ENCODE data around the gene CCDC9. TPM values are rescaled to one million over a fixed set of nuclear protein-coding genes. Genes with fewer than 3 reads are reported as not detected.

The CCDC9 gene
- total and polyA plus RNA-seq, 7 donors = 13.2 to 42.8 (median 18.7) TPM

GRCh38 chr19:47309608-47310007 lies 53.3 kb downstream of the CCDC9 start, which contains the start of gene C5AR1:
Gene C5AR1, plus strand, starts transcription at chr19:47309861. Its CDS starts 35 bp downstream, at chr19:47309896.
- no peaks in the 10 kb centered on the region for H3K36me3 ChIP-seq
- intact Hi-C loops (cut with DNase I) = no loop called here
- 42 to 44% methylated on average over 12 of the region's 12 CpGs for WGBS, 2 donors
- H3K27ac ChIP-seq = peak within 1 kb of the TSS in 2 of 4 donors; percentile 39 to 43
- H3K4me3 ChIP-seq = peak within 1 kb of the TSS in 2 of 4 donors; percentile 26 to 32
- peaks cover 0 to 6% (median 0%) of the 10 kb centered on the region in 4 donors for H3K4me1 ChIP-seq
- peaks cover 0 to 14% (median 7%) of the 10 kb centered on the region in 3 donors for H3K27me3 ChIP-seq
- peak; percentile 77 for DNase-seq
- no peaks in the 10 kb centered on the region for H3K9me3 ChIP-seq
- no peak for TF ChIP-seq EP300 (IDR thresholded peaks at IDR 0.05)
- peak in 3 of 4 donors; percentile 55 to 59 (median 57) for TF ChIP-seq POLR2AphosphoS5 (IDR thresholded peaks at IDR 0.05)

- intact Hi-C loops (cut with DNase I) = no loop called here
- peak overlapping the region in 2 of 4 donors; percentile 26 to 32 for H3K4me3 ChIP-seq
- H3K9me3 ChIP-seq = no peaks in the 10 kb centered on the region
Measured at GRCh38 chr19:47310323-47310722, 54.0 kb downstream of the CCDC9 start.

GRCh38 chr19:47310819-47311218 lies 54.5 kb downstream of the CCDC9 start:
- Histone ChIP-seq H3K27ac (peak overlapping the region in 2 of 4 donors; percentile 43 to 45), H3K27me3 (peaks cover 0 to 14% (median 7%) of the 10 kb centered on the region in 3 donors), H3K36me3 (no peaks in the 10 kb centered on the region), H3K4me1 (no peaks in the 10 kb centered on the region), H3K9me3 (no peaks in the 10 kb centered on the region), H3K4me3 (peak overlapping the region in 2 of 4 donors; percentile 26 to 32)
- intact Hi-C loops (cut with DNase I) = no loop called here
- TF ChIP-seq POLR2A (IDR thresholded peaks at IDR 0.05) = no peak
- TF ChIP-seq CTCF (IDR thresholded peaks at IDR 0.05) = no peak
- peak in 3 of 4 donors; percentile 23 to 66 (median 37) for TF ChIP-seq POLR2AphosphoS5 (IDR thresholded peaks at IDR 0.05)
- no peak for DNase-seq
- 11 to 33% methylated on average over 5 of the region's 5 CpGs for WGBS, 2 donors

More at GRCh38 chr19:47310323-47310722, 54.0 kb downstream of the CCDC9 start:
- no peak for DNase-seq
- no peaks in the 10 kb centered on the region for H3K36me3 ChIP-seq
- peaks cover 0 to 3% (median 0%) of the 10 kb centered on the region in 4 donors for H3K4me1 ChIP-seq
- peak overlapping the region in 2 of 4 donors; percentile 39 to 43 for H3K27ac ChIP-seq
- peaks cover 0 to 14% (median 7%) of the 10 kb centered on the region in 3 donors for H3K27me3 ChIP-seq
- 94 to 96% methylated on average over 2 of the region's 2 CpGs for WGBS, 2 donors
- TF ChIP-seq CTCF (IDR thresholded peaks at IDR 0.05) (no peak), EP300 (IDR thresholded peaks at IDR 0.05) (no peak), POLR2AphosphoS5 (IDR thresholded peaks at IDR 0.05) (no peak), POLR2A (IDR thresholded peaks at IDR 0.05) (no peak)

GRCh38 chr19:47312366-47313006 lies 56.2 kb downstream of the CCDC9 start:
- Histone ChIP-seq H3K9me3 (no peaks in the 10 kb centered on the region), H3K4me1 (no peaks in the 10 kb centered on the region), H3K27ac (peak overlapping the region in 1 of 4 donors; percentile 61), H3K36me3 (no peaks in the 10 kb centered on the region), H3K27me3 (peaks cover 0 to 14% (median 7%) of the 10 kb centered on the region in 3 donors), H3K4me3 (no peak overlapping the region)
- intact Hi-C loops (cut with DNase I) = no loop called here
- WGBS, 2 donors = 84 to 91% methylated on average over 5 of the region's 5 CpGs
- TF ChIP-seq EP300 (IDR thresholded peaks at IDR 0.05) (no peak), CTCF (IDR thresholded peaks at IDR 0.05) (no peak), POLR2AphosphoS5 (IDR thresholded peaks at IDR 0.05) (no peak), POLR2A (IDR thresholded peaks at IDR 0.05) (no peak)
- DNase-seq = no peak

GRCh38 chr19:47313754-47314295 lies 57.5 kb downstream of the CCDC9 start:
- H3K9me3 ChIP-seq = no peaks in the 10 kb centered on the region
- no peak overlapping the region for H3K4me3 ChIP-seq
- H3K27me3 ChIP-seq = peaks cover 0 to 14% (median 7%) of the 10 kb centered on the region in 3 donors
- 75 to 87% methylated on average over 10 of the region's 10 CpGs for WGBS, 2 donors
- H3K4me1 ChIP-seq = no peaks in the 10 kb centered on the region
- H3K27ac ChIP-seq = peak overlapping the region in 2 of 4 donors; percentile 34 to 61
- no peaks in the 10 kb centered on the region for H3K36me3 ChIP-seq
- no peak for DNase-seq
- TF ChIP-seq POLR2AphosphoS5 (IDR thresholded peaks at IDR 0.05) (no peak), EP300 (IDR thresholded peaks at IDR 0.05) (no peak), POLR2A (IDR thresholded peaks at IDR 0.05) (no peak), CTCF (IDR thresholded peaks at IDR 0.05) (no peak)
- intact Hi-C loops (cut with DNase I) = no loop called here

Data from sigmoid colon (tissue), 7 donors.